LNCaP clone FGC (cell line): ENCODE data around the gene EXOC6.

Experiments used
- DNase-seq: peaks from one replicate; pipeline ENCODE4 v3.0.0-alpha.2; 2011; ENCODE audit warnings: low read depth
- H3K4me3 ChIP-seq: 2 replicates; pipeline ENCODE4 v1.5.1; 2011; ENCODE audit warnings: mild to moderate bottlenecking, low read depth, low read length, control low read depth
- TF ChIP-seq, protein P1 (sequence below): IDR thresholded peaks from 2 replicates; pipeline ENCODE4 v1.5.1; 2012; ENCODE audit warnings: mild to moderate bottlenecking; ENCODE audit not compliant: control insufficient read depth, insufficient read depth; ENCODE audit errors: extremely low read depth

EXOC6 gene

DNA sequence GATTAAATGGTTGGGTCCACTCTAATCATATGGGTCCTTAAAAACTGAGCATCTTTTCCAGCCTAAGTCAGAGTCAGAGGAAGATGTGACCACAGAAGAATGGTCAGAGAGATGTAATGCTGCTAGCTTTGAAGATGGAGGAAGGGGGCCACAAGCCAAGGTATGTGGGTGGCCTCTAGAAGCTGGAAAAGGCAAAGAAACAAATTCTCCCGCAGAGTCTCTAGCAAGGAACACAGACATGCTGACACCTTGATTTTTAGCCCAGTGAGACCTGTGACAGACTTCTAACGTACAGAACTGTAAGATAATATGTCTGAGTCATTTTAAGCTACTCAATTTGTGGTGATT lies 1.5 kb upstream of the EXOC6 start:
- H3K4me3 ChIP-seq, result no peak overlapping the region
- no peak for DNase-seq

DNA sequence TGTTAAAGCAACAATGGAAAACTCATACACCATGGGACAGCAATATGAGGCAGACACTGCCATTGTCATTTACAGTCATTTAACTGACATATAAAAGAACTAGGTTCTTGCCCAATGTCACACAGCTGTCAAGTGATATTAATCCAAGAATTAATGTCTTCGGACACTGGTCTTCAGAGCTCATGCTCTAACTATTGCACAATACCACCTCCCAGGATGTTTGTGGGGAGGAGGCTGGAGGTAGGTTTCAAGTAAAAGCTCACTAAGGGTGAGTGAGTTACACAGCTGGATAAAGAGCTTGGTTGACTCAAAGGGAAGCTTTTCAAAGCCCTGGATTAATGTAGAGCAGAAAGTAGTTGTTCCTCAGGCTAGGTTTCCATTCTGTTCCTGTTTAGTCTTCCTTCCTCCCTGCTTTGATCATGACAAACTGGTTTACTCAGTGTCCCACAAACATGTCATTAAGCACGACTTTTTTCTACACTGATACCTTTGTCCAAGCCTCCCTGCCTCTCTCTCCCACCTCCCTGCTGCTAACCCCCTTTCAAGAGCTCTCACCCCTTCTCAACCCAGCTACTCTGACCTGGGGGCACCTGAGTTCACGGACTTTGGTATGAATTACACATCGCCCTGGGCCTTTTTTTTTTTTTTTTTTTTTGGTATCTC lies 987 bp upstream of the EXOC6 start:
- TF ChIP-seq, protein P1, sequence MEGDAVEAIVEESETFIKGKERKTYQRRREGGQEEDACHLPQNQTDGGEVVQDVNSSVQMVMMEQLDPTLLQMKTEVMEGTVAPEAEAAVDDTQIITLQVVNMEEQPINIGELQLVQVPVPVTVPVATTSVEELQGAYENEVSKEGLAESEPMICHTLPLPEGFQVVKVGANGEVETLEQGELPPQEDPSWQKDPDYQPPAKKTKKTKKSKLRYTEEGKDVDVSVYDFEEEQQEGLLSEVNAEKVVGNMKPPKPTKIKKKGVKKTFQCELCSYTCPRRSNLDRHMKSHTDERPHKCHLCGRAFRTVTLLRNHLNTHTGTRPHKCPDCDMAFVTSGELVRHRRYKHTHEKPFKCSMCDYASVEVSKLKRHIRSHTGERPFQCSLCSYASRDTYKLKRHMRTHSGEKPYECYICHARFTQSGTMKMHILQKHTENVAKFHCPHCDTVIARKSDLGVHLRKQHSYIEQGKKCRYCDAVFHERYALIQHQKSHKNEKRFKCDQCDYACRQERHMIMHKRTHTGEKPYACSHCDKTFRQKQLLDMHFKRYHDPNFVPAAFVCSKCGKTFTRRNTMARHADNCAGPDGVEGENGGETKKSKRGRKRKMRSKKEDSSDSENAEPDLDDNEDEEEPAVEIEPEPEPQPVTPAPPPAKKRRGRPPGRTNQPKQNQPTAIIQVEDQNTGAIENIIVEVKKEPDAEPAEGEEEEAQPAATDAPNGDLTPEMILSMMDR, result no peak
- no peak overlapping the region for H3K4me3 ChIP-seq

More for the DNA sequence above, 1.5 kb upstream of the EXOC6 start:
- TF ChIP-seq, protein P1, result no peak

DNA sequence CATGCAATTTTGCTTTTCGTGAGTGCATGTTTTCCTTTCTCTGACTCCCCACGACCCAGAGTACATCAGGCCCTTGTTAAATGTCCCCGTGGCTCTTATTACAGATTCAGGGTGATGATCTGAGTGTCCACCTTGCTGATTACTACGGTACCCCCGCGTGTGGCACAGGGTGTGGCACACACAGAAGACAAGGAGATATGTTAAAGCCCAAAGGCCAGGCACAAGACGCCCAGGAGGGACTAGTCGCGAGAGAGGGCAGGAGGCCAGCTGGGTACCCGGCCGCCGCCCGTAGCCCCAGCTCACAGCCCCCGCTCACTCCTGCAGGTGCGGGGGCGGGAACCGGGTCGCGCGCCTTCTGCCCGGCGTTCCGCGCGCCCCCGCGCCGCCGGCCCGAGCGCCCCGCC lies 281 bp upstream of the EXOC6 start:
- TF ChIP-seq, protein P1, result no peak
- peak overlapping the region; percentile 77 for H3K4me3 ChIP-seq
- DNase-seq, result no peak

More for the DNA sequence above, 987 bp upstream of the EXOC6 start:
- DNase-seq, result no peak

DNA sequence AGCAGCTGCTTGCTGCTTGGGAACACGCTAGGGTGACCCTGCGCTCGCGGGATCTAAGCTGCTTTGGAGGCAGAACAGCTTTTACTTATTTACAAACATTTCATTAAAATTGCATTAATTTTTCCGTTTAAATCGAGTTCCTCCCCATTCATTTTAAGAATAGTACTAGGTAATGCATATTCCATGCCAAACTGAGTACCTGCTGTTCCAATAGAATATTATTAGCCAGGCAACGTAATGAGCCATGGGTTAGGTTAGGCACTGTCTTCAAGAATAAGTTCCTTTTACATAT lies 860 bp downstream of the EXOC6 start:
- TF ChIP-seq, protein P1, result no peak
- peak overlapping the region; percentile 77 for H3K4me3 ChIP-seq
- DNase-seq, result no peak

DNA sequence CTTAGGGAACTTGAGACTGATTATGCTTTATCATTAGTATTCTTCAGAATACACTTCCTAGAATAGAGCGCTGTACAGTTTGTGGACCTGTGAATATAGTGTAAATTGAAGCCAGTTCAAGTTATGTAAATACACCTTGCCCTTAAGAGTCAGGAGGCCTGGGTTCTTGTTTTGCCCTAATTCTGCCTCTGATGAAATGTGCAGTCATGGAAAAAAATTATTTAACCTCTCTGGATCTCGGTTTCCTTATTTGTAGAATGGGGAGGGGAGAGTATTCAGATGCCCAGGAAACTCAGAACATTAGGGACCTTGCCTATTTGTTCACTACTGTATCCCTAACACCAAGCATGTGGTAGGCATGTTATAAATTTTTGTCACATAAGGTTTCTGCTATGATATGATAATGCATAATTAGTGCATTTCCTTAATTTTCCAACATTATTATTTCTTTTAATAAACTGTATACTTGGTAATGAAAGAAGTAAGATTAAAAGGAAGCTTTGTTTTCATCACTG lies 1.3 kb downstream of the EXOC6 start:
- H3K4me3 ChIP-seq, result peak overlapping the region; percentile 77
- TF ChIP-seq, protein P1, result no peak
- DNase-seq, result no peak

DNA sequence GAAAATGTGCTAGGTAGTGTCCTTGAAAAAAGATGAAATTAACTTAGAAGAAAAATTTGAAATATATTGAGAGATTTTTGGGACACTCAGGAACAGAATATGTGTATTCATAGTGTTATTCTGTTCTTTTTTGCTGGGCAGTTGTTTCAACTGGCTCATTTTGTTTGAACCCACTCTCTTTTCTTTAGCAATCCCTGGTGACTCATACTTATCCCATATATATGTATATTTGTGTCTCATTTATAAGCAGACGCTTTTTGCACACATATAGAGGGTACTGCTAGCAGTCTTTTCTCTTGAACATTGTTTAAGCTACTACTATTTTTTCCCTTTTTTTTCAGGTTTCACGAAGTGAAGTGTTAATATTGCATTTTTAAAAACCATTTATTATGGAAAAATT lies 1.9 kb downstream of the EXOC6 start:
- H3K4me3 ChIP-seq, result no peak overlapping the region
- TF ChIP-seq, protein P1, result no peak
- DNase-seq, result no peak

DNA sequence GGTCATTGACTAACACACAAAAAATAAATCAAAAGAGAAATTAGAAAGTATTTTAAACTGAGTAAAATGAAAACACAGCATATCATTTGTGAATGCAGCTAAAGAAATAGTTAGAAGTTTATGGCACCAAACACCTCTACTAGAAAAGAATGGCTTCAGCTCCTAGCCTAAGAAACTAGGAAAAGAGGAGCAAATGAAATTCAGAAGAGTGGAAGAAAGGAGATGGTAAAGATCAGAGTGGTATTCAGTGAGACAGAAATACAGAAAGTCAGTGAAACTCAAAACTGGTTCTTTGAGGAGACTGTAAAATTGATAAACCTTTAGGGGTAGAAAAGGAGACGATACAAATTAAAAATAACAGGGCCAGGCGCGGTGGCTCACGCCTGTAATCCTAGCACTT lies 2.7 kb downstream of the EXOC6 start:
- no peak overlapping the region for H3K4me3 ChIP-seq
- TF ChIP-seq, protein P1, result no peak
- no peak for DNase-seq
